ENCODE results near the gene ADARB2. TPM values are rescaled to one million over a fixed set of nuclear protein-coding genes. Genes with fewer than 3 reads are reported as not detected.

ADARB2 gene
- total and polyA plus RNA-seq, 11 donors = 0.07 to 1.2 (median 0.28) TPM; not detected in 4

DNA sequence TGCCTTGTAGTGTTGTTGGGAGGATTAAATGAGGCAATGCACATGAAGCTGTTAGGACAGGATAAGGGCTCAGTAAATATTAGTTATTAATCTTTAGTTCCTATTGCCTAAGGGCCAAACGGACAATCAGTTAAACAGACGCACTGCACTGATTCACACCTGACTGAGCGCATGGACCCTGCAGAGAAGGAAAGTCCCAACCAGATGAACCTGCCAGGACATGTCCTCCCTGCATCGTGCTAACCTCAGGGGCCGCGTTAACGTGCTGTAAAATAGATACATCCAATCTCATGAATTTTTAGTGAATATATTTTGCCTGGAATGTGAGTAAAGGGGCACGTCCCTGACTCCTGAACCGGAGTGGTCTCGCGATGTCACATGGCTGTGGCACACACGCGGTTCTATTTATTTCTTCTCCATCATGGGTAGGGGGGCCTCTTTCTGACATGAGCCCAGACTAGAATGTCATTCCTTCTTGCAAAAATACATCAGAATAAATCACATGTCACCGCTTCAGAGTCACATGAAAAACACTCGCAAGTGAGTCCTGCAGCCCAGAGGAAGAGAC is 12.3 kb downstream of the ADARB2 start:
- 89 to 92% (median 91%) methylated on average over 15 of the region's 15 CpGs for WGBS, 4 donors
- ATAC-seq = no peak

DNA sequence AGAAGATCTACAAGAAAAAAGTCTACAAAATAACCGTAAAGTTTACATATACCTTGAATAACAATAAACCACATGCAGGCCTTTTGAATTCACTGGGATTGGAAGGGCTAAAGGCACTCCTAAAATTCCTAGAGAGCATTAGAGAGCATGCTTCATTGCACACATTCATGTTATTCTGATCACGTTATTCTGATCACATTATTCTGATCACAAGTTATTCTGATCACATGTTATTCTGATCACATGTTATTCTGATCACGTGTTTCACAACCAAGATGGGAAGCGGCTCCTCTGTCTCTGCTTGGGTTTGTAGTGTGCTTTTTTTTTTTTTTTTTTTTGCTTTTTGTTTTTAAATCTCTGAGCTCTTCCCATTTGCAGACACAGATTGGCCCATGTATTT is 20.5 kb downstream of the ADARB2 start:
- ATAC-seq = no peak
- Histone ChIP-seq H3K4me3 (no peak overlapping the region), H3K36me3 (no peaks in the 10 kb centered on the region), H3K27me3 (peaks cover 0 to 19% (median 0%) of the 10 kb centered on the region in 9 donors), H3K27ac (no peak overlapping the region), H3K9me3 (peaks cover 0 to 5% (median 0%) of the 10 kb centered on the region in 12 donors), H3K4me1 (no peaks in the 10 kb centered on the region)
- intact Hi-C loops (cut with DNase I) = no loop called here
- no peak for DNase-seq
- TF ChIP-seq POLR2A (IDR thresholded peaks at IDR 0.05) = no peak
- TF ChIP-seq, protein P1, sequence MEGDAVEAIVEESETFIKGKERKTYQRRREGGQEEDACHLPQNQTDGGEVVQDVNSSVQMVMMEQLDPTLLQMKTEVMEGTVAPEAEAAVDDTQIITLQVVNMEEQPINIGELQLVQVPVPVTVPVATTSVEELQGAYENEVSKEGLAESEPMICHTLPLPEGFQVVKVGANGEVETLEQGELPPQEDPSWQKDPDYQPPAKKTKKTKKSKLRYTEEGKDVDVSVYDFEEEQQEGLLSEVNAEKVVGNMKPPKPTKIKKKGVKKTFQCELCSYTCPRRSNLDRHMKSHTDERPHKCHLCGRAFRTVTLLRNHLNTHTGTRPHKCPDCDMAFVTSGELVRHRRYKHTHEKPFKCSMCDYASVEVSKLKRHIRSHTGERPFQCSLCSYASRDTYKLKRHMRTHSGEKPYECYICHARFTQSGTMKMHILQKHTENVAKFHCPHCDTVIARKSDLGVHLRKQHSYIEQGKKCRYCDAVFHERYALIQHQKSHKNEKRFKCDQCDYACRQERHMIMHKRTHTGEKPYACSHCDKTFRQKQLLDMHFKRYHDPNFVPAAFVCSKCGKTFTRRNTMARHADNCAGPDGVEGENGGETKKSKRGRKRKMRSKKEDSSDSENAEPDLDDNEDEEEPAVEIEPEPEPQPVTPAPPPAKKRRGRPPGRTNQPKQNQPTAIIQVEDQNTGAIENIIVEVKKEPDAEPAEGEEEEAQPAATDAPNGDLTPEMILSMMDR (IDR thresholded peaks at IDR 0.05) = no peak
- 73 to 82% (median 78%) methylated on average over 4 of the region's 4 CpGs for WGBS, 4 donors

More for the DNA sequence above, 12.3 kb downstream of the ADARB2 start:
- H3K4me1 ChIP-seq = no peaks in the 10 kb centered on the region
- peaks cover 0 to 1% (median 0%) of the 10 kb centered on the region in 12 donors for H3K9me3 ChIP-seq
- no peak overlapping the region for H3K27ac ChIP-seq
- TF ChIP-seq, protein P1 (IDR thresholded peaks at IDR 0.05) = no peak
- no peak for TF ChIP-seq POLR2A (IDR thresholded peaks at IDR 0.05)
- no peak for DNase-seq
- peaks cover 0 to 17% (median 0%) of the 10 kb centered on the region in 9 donors for H3K27me3 ChIP-seq
- H3K36me3 ChIP-seq = no peaks in the 10 kb centered on the region
- intact Hi-C loops (cut with DNase I) = no loop called here
- H3K4me3 ChIP-seq = no peak overlapping the region

DNA sequence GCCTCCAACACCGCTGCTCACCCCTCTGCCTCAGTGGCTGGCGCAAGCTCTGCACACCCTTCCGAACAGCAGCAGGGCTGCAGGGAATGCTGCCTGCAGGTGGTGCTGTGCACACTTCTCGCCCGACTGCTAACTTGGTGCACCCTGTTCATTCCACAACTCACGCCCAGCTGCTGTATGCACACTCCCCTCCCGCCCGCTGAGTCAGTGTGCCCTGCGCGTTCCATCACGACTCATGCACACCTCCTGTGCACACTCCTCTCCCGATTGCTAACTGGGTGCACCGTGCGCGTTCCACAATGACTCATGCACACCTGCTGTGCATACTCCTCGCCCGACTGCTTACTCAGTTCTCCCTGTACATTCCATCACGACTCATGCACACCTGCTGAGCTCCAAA is 21.5 kb downstream of the ADARB2 start:
- ATAC-seq (no peak), DNase-seq (no peak)
- intact Hi-C loops (cut with DNase I) = no loop called here
- WGBS, 4 donors = 43 to 60% (median 53%) methylated on average over 18 of the region's 18 CpGs
- Histone ChIP-seq H3K27ac (no peak overlapping the region), H3K27me3 (peaks cover 0 to 22% (median 0%) of the 10 kb centered on the region in 9 donors), H3K36me3 (no peaks in the 10 kb centered on the region), H3K9me3 (peaks cover 0 to 5% (median 0%) of the 10 kb centered on the region in 12 donors), H3K4me3 (no peak overlapping the region), H3K4me1 (no peaks in the 10 kb centered on the region)
- TF ChIP-seq, protein P1 (IDR thresholded peaks at IDR 0.05) = peak in 2 of 12 donors; percentile 17 to 19
- no peak for TF ChIP-seq POLR2A (IDR thresholded peaks at IDR 0.05)

DNA sequence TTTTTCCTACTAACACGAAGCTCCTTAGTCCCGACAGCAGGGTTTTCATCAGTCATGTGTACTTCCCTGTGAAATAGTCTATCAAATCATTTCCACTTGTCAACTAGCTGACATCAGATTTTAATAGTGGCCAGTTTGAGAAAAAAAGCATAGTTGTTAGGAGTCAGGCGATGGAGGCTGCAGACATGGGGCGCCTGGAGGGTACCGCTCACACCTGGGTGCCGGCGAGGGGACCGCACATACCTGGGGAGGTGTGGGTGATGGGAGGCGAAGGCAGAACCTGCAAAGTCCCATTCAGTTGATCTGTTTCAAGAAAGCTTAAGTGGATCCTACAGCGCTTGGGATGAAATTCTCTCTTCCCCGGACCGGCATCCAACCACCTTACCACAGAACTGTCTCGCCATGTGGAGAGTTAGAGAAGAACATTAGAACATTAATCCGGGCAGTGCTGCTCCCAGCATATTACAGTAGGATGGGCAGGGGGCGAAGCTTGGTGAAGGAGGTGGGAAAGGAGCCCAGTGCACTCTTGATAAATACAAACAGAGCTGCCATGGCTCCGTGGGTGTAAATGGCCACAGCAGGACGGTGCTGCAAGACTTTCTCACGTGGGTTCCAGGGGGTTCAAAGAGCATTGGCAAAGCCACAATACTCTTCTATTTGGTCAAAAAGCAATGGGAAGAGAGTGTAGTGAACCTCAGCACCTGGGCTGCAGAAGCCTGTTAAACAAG is 24.2 kb downstream of the ADARB2 start:
- ATAC-seq = no peak
- no peak for TF ChIP-seq POLR2A (IDR thresholded peaks at IDR 0.05)
- TF ChIP-seq, protein P1 (IDR thresholded peaks at IDR 0.05) = no peak
- no peaks in the 10 kb centered on the region for H3K4me1 ChIP-seq
- peaks cover 0 to 16% (median 0%) of the 10 kb centered on the region in 9 donors for H3K27me3 ChIP-seq
- intact Hi-C loops (cut with DNase I) = no loop called here
- WGBS, 4 donors = 84 to 87% (median 86%) methylated on average over 18 of the region's 18 CpGs
- H3K36me3 ChIP-seq = no peaks in the 10 kb centered on the region
- no peak overlapping the region for H3K4me3 ChIP-seq
- H3K27ac ChIP-seq = no peak overlapping the region
- no peak for DNase-seq
- H3K9me3 ChIP-seq = no peaks in the 10 kb centered on the region
